ENCODE data around the gene C1orf116. TPM values are rescaled to one million over a fixed set of nuclear protein-coding genes. Genes with fewer than 3 reads are reported as not detected.

C1orf116 gene
- polyA plus RNA-seq, 1 donor (not counting 4 experiments of a cell fraction or from before 2014, with no cell fraction given) = 69.2 TPM

- no peak overlapping the region for H3K4me2 ChIP-seq (ENCODE audit: control insufficient read depth, extremely low read depth, insufficient read depth, low read depth, low read length)
- FAIRE-seq (no peak), DNase-seq (ENCODE audit: low read depth, low spot score) (no peak)
- H4K20me1 ChIP-seq (ENCODE audit: control insufficient read depth, extremely low read depth, insufficient read depth, low read length) = no peaks in the 10 kb centered on the region
- dilution Hi-C loops (cut with MboI; ENCODE audit: extremely low pct_ligation_motif_present, low sequenced_read_pairs) = no loop called here
- H3K4me3 ChIP-seq (ENCODE audit: control insufficient read depth in 2 of 3, extremely low read depth in 1 of 3, insufficient read depth in 2 of 3, low read depth in 1 of 3, low read length in 3 of 3) = no peak overlapping the region
- TF ChIP-seq EZH2 (IDR thresholded peaks at IDR 0.05; ENCODE audit: low read length) = no peak
- TF ChIP-seq, protein P1, sequence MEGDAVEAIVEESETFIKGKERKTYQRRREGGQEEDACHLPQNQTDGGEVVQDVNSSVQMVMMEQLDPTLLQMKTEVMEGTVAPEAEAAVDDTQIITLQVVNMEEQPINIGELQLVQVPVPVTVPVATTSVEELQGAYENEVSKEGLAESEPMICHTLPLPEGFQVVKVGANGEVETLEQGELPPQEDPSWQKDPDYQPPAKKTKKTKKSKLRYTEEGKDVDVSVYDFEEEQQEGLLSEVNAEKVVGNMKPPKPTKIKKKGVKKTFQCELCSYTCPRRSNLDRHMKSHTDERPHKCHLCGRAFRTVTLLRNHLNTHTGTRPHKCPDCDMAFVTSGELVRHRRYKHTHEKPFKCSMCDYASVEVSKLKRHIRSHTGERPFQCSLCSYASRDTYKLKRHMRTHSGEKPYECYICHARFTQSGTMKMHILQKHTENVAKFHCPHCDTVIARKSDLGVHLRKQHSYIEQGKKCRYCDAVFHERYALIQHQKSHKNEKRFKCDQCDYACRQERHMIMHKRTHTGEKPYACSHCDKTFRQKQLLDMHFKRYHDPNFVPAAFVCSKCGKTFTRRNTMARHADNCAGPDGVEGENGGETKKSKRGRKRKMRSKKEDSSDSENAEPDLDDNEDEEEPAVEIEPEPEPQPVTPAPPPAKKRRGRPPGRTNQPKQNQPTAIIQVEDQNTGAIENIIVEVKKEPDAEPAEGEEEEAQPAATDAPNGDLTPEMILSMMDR (optimal IDR thresholded peaks at IDR 0.05 in 1 of 3, IDR thresholded peaks at IDR 0.05 in 1 of 3, conservative IDR thresholded peaks at IDR 0.05 in 1 of 3; ENCODE audit: extremely low read depth in 1 of 3, insufficient read depth in 2 of 3, low read length in 3 of 3) = no peak
- H3K9me3 ChIP-seq (ENCODE audit: control insufficient read depth, low read depth, low read length) = no peaks in the 10 kb centered on the region
- H2AFZ ChIP-seq (ENCODE audit: control insufficient read depth, low read length) = no peak overlapping the region
- no peaks in the 10 kb centered on the region for H3K79me2 ChIP-seq (ENCODE audit: control insufficient read depth, insufficient read depth, low read length)
- H3K27me3 ChIP-seq (ENCODE audit: control insufficient read depth, extremely low read depth, insufficient read depth, low read length) = no peaks in the 10 kb centered on the region
- peaks cover 26 to 44% of the 10 kb centered on the region in 2 experiments for H3K36me3 ChIP-seq (ENCODE audit: control insufficient read depth in 2 of 2, extremely low read depth in 1 of 2, insufficient read depth in 2 of 2, low read length in 2 of 2)
- H3K9ac ChIP-seq (ENCODE audit: control insufficient read depth, extremely low read depth, insufficient read depth, low read length) = no peak overlapping the region
- no peaks in the 10 kb centered on the region for H3K9me1 ChIP-seq (ENCODE audit: control insufficient read depth, extremely low read depth, insufficient read depth, low read length)
- H3K4me1 ChIP-seq (ENCODE audit: control insufficient read depth, extremely low read depth, insufficient read depth, low read length) = no peaks in the 10 kb centered on the region
- H3K27ac ChIP-seq (ENCODE audit: control insufficient read depth, insufficient read depth, low read length) = no peak overlapping the region
These were observed 35.1 kb upstream of the C1orf116 start for GRCh38 chr1:207067665-207068064.

GRCh38 chr1:207067185-207067584, 34.6 kb upstream of the C1orf116 start:
- DNase-seq (ENCODE audit: low read depth, low spot score) = no peak
- no peaks in the 10 kb centered on the region for H4K20me1 ChIP-seq (ENCODE audit: control insufficient read depth, extremely low read depth, insufficient read depth, low read length)

More at GRCh38 chr1:207067185-207067584, 34.6 kb upstream of the C1orf116 start:
- dilution Hi-C loops (cut with MboI; ENCODE audit: extremely low pct_ligation_motif_present, low sequenced_read_pairs) = no loop called here
- no peaks in the 10 kb centered on the region for H3K4me1 ChIP-seq (ENCODE audit: control insufficient read depth, extremely low read depth, insufficient read depth, low read length)
- no peak overlapping the region for H2AFZ ChIP-seq (ENCODE audit: control insufficient read depth, low read length)
- H3K9ac ChIP-seq (ENCODE audit: control insufficient read depth, extremely low read depth, insufficient read depth, low read length) = no peak overlapping the region
- no peak for TF ChIP-seq EZH2 (IDR thresholded peaks at IDR 0.05; ENCODE audit: low read length)
- TF ChIP-seq, protein P1 (optimal IDR thresholded peaks at IDR 0.05 in 1 of 3, IDR thresholded peaks at IDR 0.05 in 1 of 3, conservative IDR thresholded peaks at IDR 0.05 in 1 of 3; ENCODE audit: extremely low read depth in 1 of 3, insufficient read depth in 2 of 3, low read length in 3 of 3) = no peak
- no peak overlapping the region for H3K4me2 ChIP-seq (ENCODE audit: control insufficient read depth, extremely low read depth, insufficient read depth, low read depth, low read length)
- no peaks in the 10 kb centered on the region for H3K79me2 ChIP-seq (ENCODE audit: control insufficient read depth, insufficient read depth, low read length)
- no peak overlapping the region for H3K4me3 ChIP-seq (ENCODE audit: control insufficient read depth in 2 of 3, extremely low read depth in 1 of 3, insufficient read depth in 2 of 3, low read depth in 1 of 3, low read length in 3 of 3)
- no peak for FAIRE-seq
- H3K27me3 ChIP-seq (ENCODE audit: control insufficient read depth, extremely low read depth, insufficient read depth, low read length) = no peaks in the 10 kb centered on the region
- H3K9me3 ChIP-seq (ENCODE audit: control insufficient read depth, low read depth, low read length) = no peaks in the 10 kb centered on the region
- no peaks in the 10 kb centered on the region for H3K9me1 ChIP-seq (ENCODE audit: control insufficient read depth, extremely low read depth, insufficient read depth, low read length)
- H3K36me3 ChIP-seq (ENCODE audit: control insufficient read depth in 2 of 2, extremely low read depth in 1 of 2, insufficient read depth in 2 of 2, low read length in 2 of 2) = peaks cover 26 to 42% of the 10 kb centered on the region in 2 experiments
- no peak overlapping the region for H3K27ac ChIP-seq (ENCODE audit: control insufficient read depth, insufficient read depth, low read length)
